AG09309 (cell line): ENCODE measurements around the gene SPDYC.
A peak's percentile ranks its signal among the peaks of the same experiment; 100 is the strongest.

Experiments
- DNase-seq: peaks from one replicate; pipeline ENCODE4 v3.0.0-alpha.2; 2010; ENCODE audit warnings: low read depth
- H3K4me3 ChIP-seq: 2 replicates; pipeline ENCODE4 v1.5.1; 2011; ENCODE audit warnings: mild to moderate bottlenecking, low read depth, low read length, moderate library complexity; ENCODE audit not compliant: control insufficient read depth
- CTCF ChIP-seq: IDR thresholded peaks from 2 replicates; pipeline ENCODE4 v1.5.1; 2011; ENCODE audit warnings: mild to moderate bottlenecking, low read depth, low read length, inconsistent platforms; ENCODE audit not compliant: insufficient read depth, control insufficient read depth; ENCODE audit errors: missing control alignments

SPDYC gene

GRCh38 chr11:65157336-65157735 lies 12.7 kb upstream of the SPDYC start:
- no peak overlapping the region for H3K4me3 ChIP-seq
- no peak for TF ChIP-seq CTCF
- DNase-seq, result no peak

GRCh38 chr11:65159012-65159411 lies 11.0 kb upstream of the SPDYC start:
- H3K4me3 ChIP-seq, result no peak overlapping the region
- TF ChIP-seq CTCF, result no peak
- DNase-seq, result no peak

GRCh38 chr11:65160643-65161042 lies 9.4 kb upstream of the SPDYC start:
- no peak for DNase-seq
- TF ChIP-seq CTCF, result no peak
- H3K4me3 ChIP-seq, result no peak overlapping the region

GRCh38 chr11:65163684-65164083 lies 6.3 kb upstream of the SPDYC start:
- H3K4me3 ChIP-seq, result no peak overlapping the region
- TF ChIP-seq CTCF, result no peak
- DNase-seq, result no peak

GRCh38 chr11:65165410-65166317 lies 4.4 kb upstream of the SPDYC start:
- DNase-seq, result no peak
- 0 out of 2 replicates have a peak overlapping the region, but pooled peaks have one; percentile 9 for H3K4me3 ChIP-seq
- TF ChIP-seq CTCF, result no peak

- no peak for TF ChIP-seq CTCF
- no peak overlapping the region for H3K4me3 ChIP-seq
- DNase-seq, result no peak
Observed at GRCh38 chr11:65166893-65167292, 3.1 kb upstream of the SPDYC start.
